Upper lobe of right lung (tissue), 1 donor: Measurements from ENCODE around the gene RAC3. TPM values are rescaled to one million over a fixed set of nuclear protein-coding genes. Genes with fewer than 3 reads are reported as not detected.

Source experiments
- ATAC-seq: fragments of 200-7000 bp; cut with Tn5 transposase; one replicate; pipeline ENCODE4 v1.9.1; 2020; ENCODE audit warnings: mild to moderate bottlenecking, moderate library complexity
- DNase-seq: peaks from one replicate; pipeline ENCODE4 v3.0.0-alpha.2; 2020
- H3K27ac ChIP-seq: fragments of 200-600 bp; one replicate; pipeline ENCODE4 v1.8.0; 2022
- H3K27me3 ChIP-seq: fragments of 200-600 bp; one replicate; pipeline ENCODE4 v1.8.0; 2022; ENCODE audit warnings: mild to moderate bottlenecking
- H3K36me3 ChIP-seq: fragments of 200-600 bp; one replicate; pipeline ENCODE4 v1.8.0; 2022
- H3K4me1 ChIP-seq: fragments of 200-600 bp; one replicate; pipeline ENCODE4 v1.8.0; 2022
- H3K4me3 ChIP-seq: fragments of 200-600 bp; one replicate; pipeline ENCODE4 v1.8.0; 2022; ENCODE audit warnings: mild to moderate bottlenecking
- H3K9me3 ChIP-seq: fragments of 200-600 bp; one replicate; pipeline ENCODE4 v1.8.0; 2022
- CTCF ChIP-seq: fragments of 200-600 bp; IDR thresholded peaks from one replicate; pipeline ENCODE4 v1.8.0; 2022; ENCODE audit warnings: antibody characterized with exemption
- intact Hi-C: fragments of 100-400 bp; cut with DNase I; formaldehyde crosslinking; loops from one replicate; pipeline ENCODE4 v1.11.0; 2022
- total RNA-seq: library from RNA; stranded (reverse); fragmentation: NEBNext Ultra II Directional; extraction: Animal tissue kit (Norgen Biotek cat#: 25700); gene quantifications from one replicate; pipeline ENCODE4 v1.2.1, GENCODE V29; 2021
- donor health status: DM: no; HTN: yes; CAD: no; lungs with severe emphysema.

RAC3 gene
- total RNA-seq, 1 donor from 2014 or later: 3.4 TPM

- Histone ChIP-seq H3K4me1 (peaks cover 13% of the 10 kb centered on the region), H3K27me3 (no peaks in the 10 kb centered on the region), H3K9me3 (no peaks in the 10 kb centered on the region), H3K27ac (no peak overlapping the region), H3K36me3 (peaks cover 56% of the 10 kb centered on the region), H3K4me3 (no peak overlapping the region)
- DNase-seq (no peak), ATAC-seq (no peak)
- intact Hi-C loops: no loop called here
- TF ChIP-seq CTCF: no peak
Observed at GRCh38 chr17:82061047-82061925, 29.8 kb downstream of the RAC3 start.

GRCh38 chr17:82062076-82062983 lies 30.9 kb downstream of the RAC3 start:
- ATAC-seq (no peak), DNase-seq (no peak)
- TF ChIP-seq CTCF: no peak
- intact Hi-C loops: no loop called here
- Histone ChIP-seq H3K36me3 (peaks cover 45% of the 10 kb centered on the region), H3K9me3 (no peaks in the 10 kb centered on the region), H3K27me3 (no peaks in the 10 kb centered on the region), H3K27ac (no peak overlapping the region), H3K4me3 (no peak overlapping the region), H3K4me1 (peaks cover 15% of the 10 kb centered on the region)

- H3K9me3 ChIP-seq: no peaks in the 10 kb centered on the region
- no peak for TF ChIP-seq CTCF
- DNase-seq: no peak
- ATAC-seq: no peak
- H3K27ac ChIP-seq: no peak overlapping the region
- H3K36me3 ChIP-seq: peaks cover 39% of the 10 kb centered on the region
- no peaks in the 10 kb centered on the region for H3K27me3 ChIP-seq
- intact Hi-C loops: no loop called here
- H3K4me1 ChIP-seq: peaks cover 15% of the 10 kb centered on the region
- no peak overlapping the region for H3K4me3 ChIP-seq
Observed at GRCh38 chr17:82062984-82063368, 31.5 kb downstream of the RAC3 start.

GRCh38 chr17:82063424-82064415 lies 32.2 kb downstream of the RAC3 start:
- DNase-seq (no peak), ATAC-seq (no peak)
- no peak overlapping the region for H3K27ac ChIP-seq
- no peaks in the 10 kb centered on the region for H3K9me3 ChIP-seq
- TF ChIP-seq CTCF: no peak
- intact Hi-C loops: no loop called here
- peaks cover 34% of the 10 kb centered on the region for H3K36me3 ChIP-seq
- H3K4me1 ChIP-seq: peaks cover 15% of the 10 kb centered on the region
- H3K27me3 ChIP-seq: no peaks in the 10 kb centered on the region
- H3K4me3 ChIP-seq: no peak overlapping the region
